ENCODE data around the gene ATRN. TPM values are rescaled to one million over a fixed set of nuclear protein-coding genes. Genes with fewer than 3 reads are reported as not detected.

The ATRN gene
- total RNA-seq, 6 donors from 2014 or later, result 13.6 to 39.5 (median 27.0) TPM

- DNase-seq (no peak), ATAC-seq (ENCODE audit: low FRiP score in 2 of 2) (no peak)
- TF ChIP-seq EP300 (IDR thresholded peaks at IDR 0.05) (no peak), CTCF (IDR thresholded peaks at IDR 0.05) (no peak), POLR2AphosphoS5 (IDR thresholded peaks at IDR 0.05) (no peak)
- no peaks in the 10 kb centered on the region for H3K9me3 ChIP-seq
- 84 to 86% methylated on average over 7 of the region's 7 CpGs for WGBS, 2 donors
- no peaks in the 10 kb centered on the region for H3K27me3 ChIP-seq
- H3K36me3 ChIP-seq, result peaks cover 0 to 46% (median 24%) of the 10 kb centered on the region in 4 donors
- no peak overlapping the region for H3K27ac ChIP-seq
- H3K4me1 ChIP-seq, result no peaks in the 10 kb centered on the region
- no peak overlapping the region for H3K4me3 ChIP-seq
These were observed 112.9 kb downstream of the ATRN start for GRCh38 chr20:3583765-3584164.

GRCh38 chr20:3586093-3586492, 115.3 kb downstream of the ATRN start:
- H3K36me3 ChIP-seq, result peaks cover 0 to 56% (median 25%) of the 10 kb centered on the region in 4 donors
- WGBS, 2 donors, result 97 to 100% methylated on average over 1 of the region's 1 CpG
- no peaks in the 10 kb centered on the region for H3K4me1 ChIP-seq
- ATAC-seq (ENCODE audit: low FRiP score in 2 of 2), result no peak
- H3K27ac ChIP-seq, result no peak overlapping the region
- TF ChIP-seq POLR2AphosphoS5 (IDR thresholded peaks at IDR 0.05), result no peak
- no peak for TF ChIP-seq EP300 (IDR thresholded peaks at IDR 0.05)
- no peak for TF ChIP-seq POLR2A (IDR thresholded peaks at IDR 0.05)
- TF ChIP-seq CTCF (IDR thresholded peaks at IDR 0.05), result no peak
- no peak for DNase-seq
- H3K4me3 ChIP-seq, result no peak overlapping the region
- H3K27me3 ChIP-seq, result no peaks in the 10 kb centered on the region
- no peaks in the 10 kb centered on the region for H3K9me3 ChIP-seq

GRCh38 chr20:3590164-3590563, 119.3 kb downstream of the ATRN start:
- Histone ChIP-seq H3K27me3 (no peaks in the 10 kb centered on the region), H3K4me1 (no peaks in the 10 kb centered on the region), H3K9me3 (no peaks in the 10 kb centered on the region), H3K36me3 (peaks cover 3 to 61% (median 32%) of the 10 kb centered on the region in 4 donors), H3K27ac (no peak overlapping the region), H3K4me3 (no peak overlapping the region)
- TF ChIP-seq CTCF (IDR thresholded peaks at IDR 0.05) (no peak), POLR2A (IDR thresholded peaks at IDR 0.05) (no peak), POLR2AphosphoS5 (IDR thresholded peaks at IDR 0.05) (no peak), EP300 (IDR thresholded peaks at IDR 0.05) (no peak)
- no peak for DNase-seq
- WGBS, 2 donors, result 100% methylated on average over 1 of the region's 1 CpG
- ATAC-seq (ENCODE audit: low FRiP score in 2 of 2), result no peak

- H3K36me3 ChIP-seq, result peaks cover 3 to 69% (median 31%) of the 10 kb centered on the region in 4 donors
- ATAC-seq (ENCODE audit: low FRiP score in 2 of 2) (no peak), DNase-seq (no peak)
- 88 to 89% methylated on average over 4 of the region's 4 CpGs for WGBS, 2 donors
- no peak overlapping the region for H3K4me3 ChIP-seq
- no peaks in the 10 kb centered on the region for H3K27me3 ChIP-seq
- TF ChIP-seq EP300 (IDR thresholded peaks at IDR 0.05), result no peak
- TF ChIP-seq CTCF (IDR thresholded peaks at IDR 0.05), result no peak
- no peak for TF ChIP-seq POLR2AphosphoS5 (IDR thresholded peaks at IDR 0.05)
- no peak for TF ChIP-seq POLR2A (IDR thresholded peaks at IDR 0.05)
- no peaks in the 10 kb centered on the region for H3K9me3 ChIP-seq
- no peaks in the 10 kb centered on the region for H3K4me1 ChIP-seq
- no peak overlapping the region for H3K27ac ChIP-seq
These were observed 122.1 kb downstream of the ATRN start for GRCh38 chr20:3592931-3593330.

GRCh38 chr20:3595541-3595940, 124.7 kb downstream of the ATRN start:
- H3K27me3 ChIP-seq, result no peaks in the 10 kb centered on the region
- H3K4me1 ChIP-seq, result no peaks in the 10 kb centered on the region
- H3K27ac ChIP-seq, result no peak overlapping the region
- H3K4me3 ChIP-seq, result no peak overlapping the region
- TF ChIP-seq EP300 (IDR thresholded peaks at IDR 0.05), result no peak
- TF ChIP-seq CTCF (IDR thresholded peaks at IDR 0.05), result no peak
- no peaks in the 10 kb centered on the region for H3K9me3 ChIP-seq
- WGBS, 2 donors, result 84 to 91% methylated on average over 4 of the region's 4 CpGs
- no peak for DNase-seq
- H3K36me3 ChIP-seq, result peaks cover 3 to 81% (median 33%) of the 10 kb centered on the region in 4 donors
- no peak for ATAC-seq (ENCODE audit: low FRiP score in 2 of 2)
